ENCODE results near the gene PSME2. TPM values are rescaled to one million over a fixed set of nuclear protein-coding genes. Genes with fewer than 3 reads are reported as not detected.

The PSME2 gene
- total and polyA plus RNA-seq, 9 of the 15 experiments (the other 6 are each of a cell fraction or from before 2014, with no cell fraction given): 111 to 579 (median 159) TPM

- no peak for TF ChIP-seq MGA (IDR thresholded peaks at IDR 0.05)
- no peak for TF ChIP-seq HNRNPL (IDR thresholded peaks at IDR 0.05; ENCODE audit: low read depth, low read length)
- no peak for TF ChIP-seq RFX7 (CRISPR knock-in tag; IDR thresholded peaks at IDR 0.05)
- TF ChIP-seq LARP7 (IDR thresholded peaks at IDR 0.05): no peak
- no peak for TF ChIP-seq CGGBP1 (CRISPR knock-in tag; IDR thresholded peaks at IDR 0.05)
- no peak for TF ChIP-seq THAP12 (CRISPR knock-in tag; IDR thresholded peaks at IDR 0.05)
- TF ChIP-seq NR2C1 (IDR thresholded peaks at IDR 0.05): no peak
- TF ChIP-seq NR2C1 (tag; IDR thresholded peaks at IDR 0.05): no peak
- no peak for TF ChIP-seq ZNF175 (CRISPR knock-in tag; IDR thresholded peaks at IDR 0.05; ENCODE audit: low read depth)
- TF ChIP-seq ZNF444 (CRISPR knock-in tag; IDR thresholded peaks at IDR 0.05): no peak
- no peak for TF ChIP-seq ZZZ3 (IDR thresholded peaks at IDR 0.05)
- no peak for TF ChIP-seq KAT7 (CRISPR knock-in tag; IDR thresholded peaks at IDR 0.05; ENCODE audit: borderline replicate concordance)
Observed at GRCh38 chr14:24141097-24141880, 5.1 kb downstream of the PSME2 start, which contains the start of gene EMC9 (continued).

Measured in K562 (cell line).